BJ (cell line): ENCODE measurements around the gene CLVS2. TPM values are rescaled to one million over a fixed set of nuclear protein-coding genes. Genes with fewer than 3 reads are reported as not detected.

Experiments used
- CTCF ChIA-PET: fragments of 350-600 bp; formaldehyde crosslinking; extraction: SDS; loops from one replicate; lab custom pipeline; 2021; ENCODE audit warnings: antibody characterized with exemption, inconsistent platforms; lab: Yijun Ruan, JAX
- POLR2A ChIA-PET: fragments of 300-600 bp; sonication (Branson Sonifier 250); formaldehyde crosslinking; extraction: SDS; loops from one replicate; lab custom pipeline; 2021; ENCODE audit warnings: antibody characterized with exemption; lab: Charles Lee
- DNase-seq: peaks from one replicate; pipeline ENCODE4 v3.0.0-alpha.2; 2011; ENCODE audit warnings: low read depth
- H3K27me3 ChIP-seq: 2 replicates; pipeline ENCODE4 v1.6.0; 2011; ENCODE audit warnings: low read length; ENCODE audit not compliant: control insufficient read depth, insufficient read depth
- H3K36me3 ChIP-seq: 2 replicates; pipeline ENCODE4 v1.5.1; 2011; ENCODE audit warnings: low read length; ENCODE audit not compliant: control insufficient read depth, insufficient read depth
- H3K4me3 ChIP-seq: 2 replicates; pipeline ENCODE4 v1.5.1; 2011; ENCODE audit warnings: low read depth, mild to moderate bottlenecking, control low read depth, low read length
- polyA plus RNA-seq: library from polyadenylated mRNA; depleted of rRNA; stranded (reverse); fragments of >200 nt; gene quantifications from 2 replicates; pipeline ENCODE4 v1.2.3, GENCODE V29; 2011; rRNA removed
- TF ChIP-seq, protein P1 (sequence below): IDR thresholded peaks from 2 replicates; pipeline ENCODE4 v1.5.1; 2011; ENCODE audit warnings: low read depth, mild to moderate bottlenecking, control low read depth, inconsistent platforms, low read length, moderate library complexity; ENCODE audit not compliant: insufficient read depth

Gene CLVS2
- polyA plus RNA-seq, 1 experiment, result not detected

DNA sequence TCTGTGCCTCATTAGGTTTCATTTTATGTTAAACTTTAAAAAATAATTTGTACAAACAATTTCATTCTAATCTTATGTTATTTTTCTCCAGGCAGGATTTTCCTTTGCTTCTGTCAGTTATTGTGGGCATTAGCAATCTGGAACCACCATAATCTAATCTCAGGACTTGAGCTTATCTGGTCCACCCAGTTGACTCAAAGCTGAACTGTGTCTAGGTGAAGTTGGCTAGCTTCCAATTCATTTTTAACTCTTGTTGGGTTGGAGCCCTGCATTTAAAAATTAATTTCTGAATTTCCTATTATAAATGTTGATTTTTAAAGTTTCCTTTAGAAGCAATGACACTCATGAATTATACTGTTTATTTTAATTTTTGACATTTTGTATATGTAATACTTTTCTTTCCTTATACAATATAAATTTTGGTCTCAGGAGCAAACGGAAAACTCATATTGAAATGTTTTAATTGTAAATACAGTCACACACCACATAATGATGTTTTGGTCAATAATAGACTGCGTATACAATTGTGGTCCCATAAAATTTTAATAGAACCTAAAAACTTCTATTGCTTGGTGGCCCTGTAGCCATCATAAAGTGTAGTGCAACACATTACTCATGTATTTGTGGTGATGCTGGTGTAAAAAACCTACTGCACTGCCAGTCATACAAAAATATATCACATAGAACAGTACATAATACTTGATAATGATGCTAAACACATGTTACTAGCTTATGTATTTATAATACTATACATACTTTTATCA lies 121.3 kb downstream of the CLVS2 start:
- ChIA-PET POLR2A (no interaction called here), CTCF (no interaction called here)

DNA sequence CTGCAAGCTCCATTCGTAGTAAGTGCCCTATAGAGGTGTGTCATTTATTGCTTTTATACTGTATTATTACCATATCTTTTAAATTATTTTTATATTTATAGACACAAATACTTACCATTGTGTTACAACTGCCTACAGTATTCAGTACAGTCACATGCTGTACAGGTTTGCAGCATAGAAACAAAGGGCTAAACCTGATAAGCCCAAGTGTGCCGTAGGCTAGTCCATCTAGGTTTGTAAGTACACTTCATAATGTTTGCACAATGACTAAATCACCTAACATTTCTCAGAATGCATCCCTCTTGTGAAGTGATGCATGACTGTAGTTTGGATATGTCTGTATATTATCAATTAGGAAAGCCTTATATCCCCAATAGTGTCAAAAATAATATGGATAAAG lies 122.8 kb downstream of the CLVS2 start:
- POLR2A ChIA-PET, result no interaction called here
- DNase-seq, result no peak
- no peaks in the 10 kb centered on the region for H3K36me3 ChIP-seq
- H3K4me3 ChIP-seq, result no peak overlapping the region
- CTCF ChIA-PET, result no interaction called here
- no peaks in the 10 kb centered on the region for H3K27me3 ChIP-seq
- TF ChIP-seq, protein P1, sequence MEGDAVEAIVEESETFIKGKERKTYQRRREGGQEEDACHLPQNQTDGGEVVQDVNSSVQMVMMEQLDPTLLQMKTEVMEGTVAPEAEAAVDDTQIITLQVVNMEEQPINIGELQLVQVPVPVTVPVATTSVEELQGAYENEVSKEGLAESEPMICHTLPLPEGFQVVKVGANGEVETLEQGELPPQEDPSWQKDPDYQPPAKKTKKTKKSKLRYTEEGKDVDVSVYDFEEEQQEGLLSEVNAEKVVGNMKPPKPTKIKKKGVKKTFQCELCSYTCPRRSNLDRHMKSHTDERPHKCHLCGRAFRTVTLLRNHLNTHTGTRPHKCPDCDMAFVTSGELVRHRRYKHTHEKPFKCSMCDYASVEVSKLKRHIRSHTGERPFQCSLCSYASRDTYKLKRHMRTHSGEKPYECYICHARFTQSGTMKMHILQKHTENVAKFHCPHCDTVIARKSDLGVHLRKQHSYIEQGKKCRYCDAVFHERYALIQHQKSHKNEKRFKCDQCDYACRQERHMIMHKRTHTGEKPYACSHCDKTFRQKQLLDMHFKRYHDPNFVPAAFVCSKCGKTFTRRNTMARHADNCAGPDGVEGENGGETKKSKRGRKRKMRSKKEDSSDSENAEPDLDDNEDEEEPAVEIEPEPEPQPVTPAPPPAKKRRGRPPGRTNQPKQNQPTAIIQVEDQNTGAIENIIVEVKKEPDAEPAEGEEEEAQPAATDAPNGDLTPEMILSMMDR, result no peak

More for the DNA sequence above, 121.3 kb downstream of the CLVS2 start:
- TF ChIP-seq, protein P1, result no peak
- no peaks in the 10 kb centered on the region for H3K36me3 ChIP-seq
- DNase-seq, result no peak
- no peak overlapping the region for H3K4me3 ChIP-seq
- no peaks in the 10 kb centered on the region for H3K27me3 ChIP-seq

Other genes starting within 250 kb of the CLVS2 start
- gene FABP7, start 216.5 kb upstream of the CLVS2 start, polyA plus RNA-seq, result not detected in 2 replicates
- gene SMPDL3A, start 207.0 kb upstream of the CLVS2 start, polyA plus RNA-seq, result 6.4 and 10.4 TPM in 2 replicates